Right lobe of liver (tissue), 6 donors: Measurements from ENCODE around the gene FNDC3B. TPM values are rescaled to one million over a fixed set of nuclear protein-coding genes. Genes with fewer than 3 reads are reported as not detected.

ENCODE experiments used
- ATAC-seq, 4 donors: fragments of 200-7000 bp; cut with Tn5 transposase; one replicate each; pipeline ENCODE4 v1.9.1; 2020; ENCODE audit warnings: mild to moderate bottlenecking in 4 of 4, moderate library complexity in 4 of 4
- DNase-seq, 3 donors: peaks; one replicate each; pipeline ENCODE4 v3.0.0-alpha.2; 2020
- H3K27ac ChIP-seq, 3 donors: fragments of 200-600 bp; one replicate each; pipeline ENCODE4 v1.8.0; 2022
- H3K27me3 ChIP-seq, 2 donors: fragments of 200-600 bp; one replicate each; pipeline ENCODE4 v1.8.0; 2022
- H3K36me3 ChIP-seq, 4 donors: fragments of 200-600 bp; sonication (generic) in 1 of 4; one replicate each; pipeline versions ENCODE4 v1.5.1 to v1.8.0; 2017 to 2022; ENCODE audit warnings: control low read depth in 1 of 4
- H3K4me1 ChIP-seq, 4 donors: fragments of 200-600 bp; sonication (generic) in 1 of 4; one replicate each; pipeline versions ENCODE4 v1.5.1 to v1.8.0; 2017 to 2022; ENCODE audit warnings: control low read depth in 1 of 4
- H3K4me3 ChIP-seq, 3 donors: fragments of 200-600 bp; one replicate each; pipeline ENCODE4 v1.8.0; 2022
- H3K9me3 ChIP-seq, 4 donors: fragments of 200-600 bp; sonication (generic) in 1 of 4; one replicate each; pipeline versions ENCODE4 v1.5.1 to v1.8.0; 2017 to 2022; ENCODE audit warnings: control low read depth in 1 of 4
- POLR2A ChIP-seq: fragments of 450-650 bp; IDR thresholded peaks from one replicate; pipeline ENCODE4 v1.6.1; 2017; ENCODE audit warnings: antibody characterized with exemption, mild to moderate bottlenecking
- WGBS: methylation state at CpG from one replicate; pipeline ENCODE4 v1.1.6; 2018; ENCODE audit warnings: low coverage, low lambda C conversion rate; ENCODE audit not compliant: insufficient coverage; ENCODE audit errors: missing lambda C conversion rate; 5-methylcytosine and 5-hydroxymethylcytosine counted together
- intact Hi-C, 2 donors: fragments of 100-400 bp; cut with DNase I; formaldehyde crosslinking; loops; one replicate each; pipeline versions ENCODE4 v1.11.2 to v1.14.1; 2022
- small RNA-seq, 2 experiments: library from RNA; depleted of rRNA; stranded (forward); fragments of <200 nt; gene quantifications; one replicate each; pipeline ENCODE3, GENCODE V24; 2016
- total RNA-seq, 6 experiments: library from RNA; depleted of rRNA in 2 of 6; stranded (reverse); fragments of >200 nt in 2 of 6; fragmentation: NEBNext Ultra II Directional in 3 of 6; extraction: Animal tissue kit (Norgen Biotek cat#: 25700) in 3 of 6; gene quantifications; one replicate each; pipeline versions ENCODE4 v1.1.0 to v1.2.4, GENCODE V29; 2016 to 2023
- TF ChIP-seq, protein P1 (sequence below), 4 donors: fragments of 200-600 bp in 3 of 4; fragments of 450-650 bp in 1 of 4; IDR thresholded peaks; one replicate each; pipeline versions ENCODE4 v1.5.1 to v1.8.0; 2016 to 2022; ENCODE audit warnings: antibody characterized with exemption in 4 of 4, mild to moderate bottlenecking in 2 of 4
- donor health status: DM: no; HTN: yes; CAD: no.
- donor health status: DM: no; HTN: no; CAD: no.
- donor health status: DM: no; HTN: no; CAD: no.
- donor health status: DM: no; HTN: yes; CAD: no.
- donor health status: DM: no; HTN: yes; CAD: no.

The FNDC3B gene
- total RNA-seq, 6 experiments from 2014 or later: 40.2 to 184 (median 63.5) TPM

DNA sequence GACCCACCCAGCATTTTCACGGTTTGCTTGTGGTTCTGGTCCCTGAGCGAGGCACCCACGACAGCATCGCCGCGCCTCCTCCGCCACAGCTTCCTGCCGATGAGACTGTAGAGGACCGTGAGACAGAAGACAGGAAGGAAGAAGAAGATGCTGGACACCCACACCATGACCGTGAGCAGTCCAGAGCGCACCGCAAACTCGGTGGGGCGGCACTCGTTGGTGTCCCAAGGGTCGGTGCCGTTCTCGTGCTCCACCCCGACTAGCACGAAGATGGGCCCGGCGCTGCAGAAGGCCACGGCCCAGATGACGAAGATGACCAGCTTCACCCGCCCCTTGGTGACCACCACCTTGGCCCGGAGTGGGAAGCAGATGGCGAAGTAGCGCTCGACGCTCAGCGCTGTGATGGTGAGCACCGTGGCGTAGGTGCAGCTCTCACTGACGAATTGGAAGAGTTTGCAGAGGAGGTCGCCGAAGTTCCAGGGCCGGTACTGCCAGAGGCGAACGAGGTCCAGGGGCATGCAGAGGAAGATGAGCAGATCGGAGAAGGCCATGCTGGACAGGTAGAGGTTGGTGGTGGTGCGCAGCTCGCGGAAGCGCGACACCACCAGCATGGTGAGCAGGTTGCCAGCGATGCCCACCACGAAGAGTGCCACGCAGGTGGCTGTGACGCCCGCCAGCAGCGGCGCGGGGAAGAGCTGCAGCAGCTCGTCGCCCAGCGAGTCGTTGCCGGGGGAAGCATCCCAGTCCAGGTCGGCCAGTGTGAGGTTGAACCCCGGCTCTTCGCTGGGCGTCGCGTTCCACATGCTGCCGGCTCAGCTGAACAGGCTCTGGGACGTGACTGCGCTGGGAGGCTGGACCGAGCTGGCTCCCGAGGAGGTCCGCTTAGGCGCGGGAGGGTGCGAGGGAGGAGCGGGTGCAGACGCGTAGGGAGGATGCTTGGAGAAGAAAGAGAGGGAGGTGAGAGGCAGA lies 408.5 kb downstream of the FNDC3B start, which contains the start of gene GHSR:
Gene GHSR (minus strand): TSS at position 846 of the 969 bp plus-strand sequence. CDS start 43 bp downstream, at position 803.
- ATAC-seq (peak in 1 of 4 donors; percentile 25), DNase-seq (peak in 1 of 3 donors; percentile 51)
- Histone ChIP-seq H3K27ac (no peak within 1 kb of the TSS), H3K36me3 (no peaks in the 10 kb centered on the region), H3K27me3 (peaks cover 0 to 11% of the 10 kb centered on the region in 2 donors), H3K9me3 (peaks cover 0 to 4% (median 0%) of the 10 kb centered on the region in 4 donors), H3K4me1 (no peaks in the 10 kb centered on the region), H3K4me3 (no peak within 1 kb of the TSS)
- intact Hi-C loops: no loop called here
- 2% methylated on average over 38 of the region's 76 CpGs for WGBS
- no peak for TF ChIP-seq POLR2A
- TF ChIP-seq, protein P1, sequence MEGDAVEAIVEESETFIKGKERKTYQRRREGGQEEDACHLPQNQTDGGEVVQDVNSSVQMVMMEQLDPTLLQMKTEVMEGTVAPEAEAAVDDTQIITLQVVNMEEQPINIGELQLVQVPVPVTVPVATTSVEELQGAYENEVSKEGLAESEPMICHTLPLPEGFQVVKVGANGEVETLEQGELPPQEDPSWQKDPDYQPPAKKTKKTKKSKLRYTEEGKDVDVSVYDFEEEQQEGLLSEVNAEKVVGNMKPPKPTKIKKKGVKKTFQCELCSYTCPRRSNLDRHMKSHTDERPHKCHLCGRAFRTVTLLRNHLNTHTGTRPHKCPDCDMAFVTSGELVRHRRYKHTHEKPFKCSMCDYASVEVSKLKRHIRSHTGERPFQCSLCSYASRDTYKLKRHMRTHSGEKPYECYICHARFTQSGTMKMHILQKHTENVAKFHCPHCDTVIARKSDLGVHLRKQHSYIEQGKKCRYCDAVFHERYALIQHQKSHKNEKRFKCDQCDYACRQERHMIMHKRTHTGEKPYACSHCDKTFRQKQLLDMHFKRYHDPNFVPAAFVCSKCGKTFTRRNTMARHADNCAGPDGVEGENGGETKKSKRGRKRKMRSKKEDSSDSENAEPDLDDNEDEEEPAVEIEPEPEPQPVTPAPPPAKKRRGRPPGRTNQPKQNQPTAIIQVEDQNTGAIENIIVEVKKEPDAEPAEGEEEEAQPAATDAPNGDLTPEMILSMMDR (IDR thresholded peaks at IDR 0.05): no peak

GRCh38 chr3:172448661-172449465 lies 409.5 kb downstream of the FNDC3B start:
- no peak overlapping the region for H3K27ac ChIP-seq
- peaks cover 0 to 3% (median 0%) of the 10 kb centered on the region in 4 donors for H3K9me3 ChIP-seq
- no peaks in the 10 kb centered on the region for H3K36me3 ChIP-seq
- H3K27me3 ChIP-seq: peaks cover 0 to 11% of the 10 kb centered on the region in 2 donors
- TF ChIP-seq POLR2A: no peak
- TF ChIP-seq, protein P1 (IDR thresholded peaks at IDR 0.05): no peak
- ATAC-seq (peak in 1 of 4 donors; percentile 38), DNase-seq (no peak)
- intact Hi-C loops: no loop called here
- no peak overlapping the region for H3K4me3 ChIP-seq
- 7% methylated on average over 43 of the region's 43 CpGs for WGBS
- H3K4me1 ChIP-seq: no peaks in the 10 kb centered on the region

DNA sequence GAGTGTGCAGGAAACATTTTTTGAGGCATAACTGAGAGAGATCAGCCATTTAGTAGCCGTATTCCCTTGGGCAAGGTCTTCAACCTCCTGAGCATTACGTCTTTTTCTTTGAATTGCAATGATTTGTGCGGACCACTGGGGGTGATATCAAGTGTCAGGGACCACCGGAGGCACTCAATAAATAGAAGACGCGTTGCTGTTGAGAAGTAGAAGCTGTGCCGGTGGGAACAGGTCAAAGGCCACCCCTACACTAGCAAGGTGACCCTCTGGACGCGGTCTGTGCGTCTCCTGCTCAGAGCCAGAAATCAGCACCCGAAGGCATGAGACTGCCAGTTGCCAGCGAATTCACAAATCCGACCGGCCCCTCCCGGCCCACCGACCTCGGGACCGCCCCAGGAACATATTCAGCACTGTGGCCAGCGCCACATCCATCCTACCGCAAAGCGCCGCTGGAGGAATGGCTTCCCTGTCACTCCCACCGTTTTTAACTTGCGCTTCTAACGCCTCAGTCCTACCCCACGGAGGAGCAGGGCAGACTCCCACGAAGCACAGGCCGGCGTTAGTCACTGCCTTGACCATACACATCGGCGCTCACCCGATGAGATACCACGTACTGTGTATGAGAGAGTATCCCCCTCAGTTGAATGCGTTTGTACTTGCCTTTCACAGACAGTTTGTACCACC lies 410.2 kb downstream of the FNDC3B start:
- H3K4me3 ChIP-seq: no peak overlapping the region

More for the DNA sequence above, 410.2 kb downstream of the FNDC3B start:
- ATAC-seq (peak; percentile 56 to 72 (median 62)), DNase-seq (peak in 2 of 3 donors; percentile 34 to 62)
- Histone ChIP-seq H3K27ac (no peak overlapping the region), H3K9me3 (no peaks in the 10 kb centered on the region), H3K4me1 (no peaks in the 10 kb centered on the region), H3K36me3 (no peaks in the 10 kb centered on the region), H3K27me3 (peaks cover 0 to 11% of the 10 kb centered on the region in 2 donors)
- 8% methylated on average over 6 of the region's 34 CpGs for WGBS
- intact Hi-C loops: no loop called here
- TF ChIP-seq, protein P1 (IDR thresholded peaks at IDR 0.05): no peak
- TF ChIP-seq POLR2A: no peak

Small RNA genes lying within 50 kb of the gene (small RNA-seq; reads per million reads assigned to genes)
- 0 reads per million in 2 experiments for gene RN7SL141P

Other genes with a start within 250 kb of the FNDC3B start
- 10 to 100 TPM; 13.3 to 29.9 (median 18.5) TPM for gene PLD1, start 229.1 kb upstream of the FNDC3B start, total RNA-seq
- not detected for gene TMEM212, start 196.2 kb upstream of the FNDC3B start, total RNA-seq